Thyroid gland (tissue), 4 donors: ENCODE data around the gene SLC12A5. TPM values are rescaled to one million over a fixed set of nuclear protein-coding genes. Genes with fewer than 3 reads are reported as not detected.
"Not testable (repeated sequence)": the region's sequence is repeated elsewhere in the genome, so short reads cannot be mapped to it uniquely, and the experiment has no call there.

ENCODE experiments used
- DNase-seq, 2 donors: peaks; one replicate each; pipeline ENCODE4 v3.0.0-alpha.2; 2019
- H3K27ac ChIP-seq, 3 donors: fragments of 200-600 bp; sonication (generic); 1 replicate in 2 of 3; 2 replicates in 1 of 3; pipeline ENCODE4 v1.5.1; 2016 to 2019; ENCODE audit warnings: mild to moderate bottlenecking in 1 of 3, moderate library complexity in 1 of 3
- H3K27me3 ChIP-seq: fragments of 200-600 bp; sonication (generic); one replicate; pipeline ENCODE4 v1.5.1; 2019
- H3K36me3 ChIP-seq, 2 donors: fragments of 200-600 bp; sonication (generic); one replicate each; pipeline ENCODE4 v1.5.1; 2016 to 2019
- H3K4me1 ChIP-seq, 2 donors: fragments of 200-600 bp; sonication (generic); one replicate each; pipeline ENCODE4 v1.5.1; 2017 to 2019
- H3K4me3 ChIP-seq, 3 donors: fragments of 200-600 bp; sonication (generic); replicated peaks in 1 of 3; 1 replicate in 2 of 3; 2 replicates in 1 of 3; pipeline ENCODE4 v1.5.1; 2016; ENCODE audit warnings: mild to moderate bottlenecking in 1 of 3
- H3K9me3 ChIP-seq: fragments of 200-600 bp; sonication (generic); one replicate; pipeline ENCODE4 v1.5.1; 2017
- CTCF ChIP-seq, 6 experiments: fragments of 200-600 bp in 3 of 6; fragments of 450-650 bp in 3 of 6; sonication (generic) in 3 of 6; IDR thresholded peaks; one replicate each; pipeline ENCODE4 v1.5.1; 2016 to 2019; ENCODE audit warnings: antibody characterized with exemption in 6 of 6, mild to moderate bottlenecking in 2 of 6, inconsistent platforms in 1 of 6, moderate library complexity in 1 of 6
- POLR2A ChIP-seq, 2 donors: fragments of 450-650 bp; IDR thresholded peaks; one replicate each; pipeline ENCODE4 v1.6.1; 2017; ENCODE audit warnings: antibody characterized with exemption in 2 of 2, mild to moderate bottlenecking in 2 of 2, moderate library complexity in 1 of 2
- WGBS, 2 donors: methylation state at CpG; one replicate each; pipeline ENCODE4 v1.1.5; 2017; 5-methylcytosine and 5-hydroxymethylcytosine counted together
- intact Hi-C: fragments of 100-400 bp; cut with DNase I; formaldehyde crosslinking; loops from one replicate; pipeline ENCODE4 v1.15.1; 2023
- total RNA-seq, 4 donors: library from RNA; depleted of rRNA; stranded (reverse); fragments of >200 nt; gene quantifications; one replicate each; pipeline ENCODE4 v1.2.3, GENCODE V29; 2016

The SLC12A5 gene
- total RNA-seq, 4 donors from 2014 or later = 1.6 TPM; not detected in 3

- intact Hi-C loops = no loop called here
- no peak for TF ChIP-seq CTCF (IDR thresholded peaks at IDR 0.05)
- TF ChIP-seq POLR2A (IDR thresholded peaks at IDR 0.05) = no peak
- Histone ChIP-seq H3K27me3 (no peaks in the 10 kb centered on the region), H3K4me1 (peaks cover 50 to 51% of the 10 kb centered on the region in 2 donors), H3K9me3 (no peaks in the 10 kb centered on the region), H3K36me3 (no peaks in the 10 kb centered on the region), H3K27ac (peak overlapping the region; percentile 94 to 98 (median 97)), H3K4me3 (peak overlapping the region; percentile 77 to 86 (median 85))
- DNase-seq = peak; percentile 24 to 37
- 2 to 3% methylated on average over 22 of the region's 22 CpGs for WGBS, 2 donors
Observed at GRCh38 chr20:46088409-46089166, 59.6 kb downstream of the SLC12A5 start.

GRCh38 chr20:46089167-46089416 is 60.1 kb downstream of the SLC12A5 start:
- Histone ChIP-seq H3K4me3 (peak overlapping the region; percentile 77 to 86 (median 85)), H3K36me3 (no peaks in the 10 kb centered on the region), H3K9me3 (no peaks in the 10 kb centered on the region), H3K27me3 (no peaks in the 10 kb centered on the region), H3K4me1 (peaks cover 45 to 46% of the 10 kb centered on the region in 2 donors), H3K27ac (peak overlapping the region; percentile 94 to 98 (median 97))
- TF ChIP-seq POLR2A (IDR thresholded peaks at IDR 0.05) (no peak), CTCF (IDR thresholded peaks at IDR 0.05) (no peak)
- WGBS, 2 donors = 1% methylated on average over 12 of the region's 31 CpGs; no CpG with 5 or more reads in 1 of the 2 donors
- intact Hi-C loops = no loop called here
- DNase-seq = no peak

DNA sequence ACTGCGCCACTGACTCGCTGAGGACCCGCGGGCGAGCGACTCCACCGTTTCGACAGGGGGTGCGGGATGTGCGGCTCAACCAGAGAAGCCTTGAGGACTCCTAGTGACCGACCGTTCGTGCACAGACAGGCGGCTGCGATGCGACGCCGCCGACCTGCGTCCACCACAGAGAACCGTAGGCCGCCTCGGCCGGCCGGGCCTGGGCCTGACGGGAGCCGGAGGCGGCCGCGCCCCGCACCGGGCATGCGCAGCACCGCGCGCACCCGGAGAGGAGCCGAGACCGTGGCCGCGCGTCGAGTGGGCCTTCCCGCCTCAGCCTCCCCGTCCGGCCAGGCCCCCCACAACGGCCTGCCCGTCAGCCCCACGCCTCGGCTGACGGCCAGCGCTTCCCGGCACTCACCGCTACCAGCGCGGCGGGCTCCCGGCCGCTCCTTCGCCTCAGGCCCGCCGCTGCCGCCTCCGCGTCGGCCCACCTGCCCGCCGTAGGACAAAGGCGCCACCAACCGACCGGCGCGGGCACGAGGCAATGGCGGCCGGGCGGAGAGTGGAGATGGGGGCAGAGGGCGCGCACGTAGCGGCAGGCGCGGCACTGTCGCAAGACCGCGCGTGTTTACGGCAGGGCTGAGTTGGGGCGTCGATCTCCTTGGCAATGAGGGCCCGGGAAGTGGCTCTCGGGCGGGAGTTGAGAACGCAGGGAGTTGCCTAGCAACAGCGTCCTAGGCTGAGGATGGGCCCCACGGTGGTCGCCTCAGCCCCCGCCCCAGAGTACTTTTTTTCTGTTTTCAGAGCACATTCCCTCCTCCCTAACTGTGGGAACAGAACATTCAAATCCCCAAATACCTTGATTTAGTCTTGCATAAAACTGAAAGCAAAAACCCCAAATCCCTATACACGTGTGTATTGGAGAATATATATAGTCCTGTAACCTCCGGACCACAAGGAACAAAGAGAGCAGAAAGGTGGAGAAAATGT is 60.7 kb downstream of the SLC12A5 start, which contains the start of gene NCOA5:
TSS of gene NCOA5 (minus strand) at position 546 of the 972 bp plus-strand sequence. CDS start 10,538 bp downstream, outside the sequence.
- Histone ChIP-seq H3K27me3 (no peaks in the 10 kb centered on the region), H3K4me1 (peaks cover 38 to 41% of the 10 kb centered on the region in 2 donors), H3K36me3 (no peaks in the 10 kb centered on the region), H3K27ac (peak within 1 kb of the TSS; percentile 94 to 98 (median 97)), H3K9me3 (no peaks in the 10 kb centered on the region), H3K4me3 (peak within 1 kb of the TSS; percentile 77 to 86 (median 85))
- intact Hi-C loops = no loop called here
- TF ChIP-seq POLR2A (IDR thresholded peaks at IDR 0.05) (peak; percentile 86 to 87), CTCF (IDR thresholded peaks at IDR 0.05) (peak in 3 of 6 experiments; percentile 15 to 43 (median 21))
- peak; percentile 96 for DNase-seq
- 0% methylated on average over 9 to 24 of the region's 100 CpGs for WGBS, 2 donors

GRCh38 chr20:46091622-46092535 is 62.9 kb downstream of the SLC12A5 start:
- H3K27me3 ChIP-seq, DNase-seq, intact Hi-C loops, H3K36me3 ChIP-seq, H3K4me3 ChIP-seq, H3K27ac ChIP-seq, H3K9me3 ChIP-seq: not testable (repeated sequence)
- peaks cover 21 to 22% of the 10 kb centered on the region in 2 donors for H3K4me1 ChIP-seq
- 96% methylated on average over 38 to 49 of the region's 52 CpGs for WGBS, 2 donors

DNA sequence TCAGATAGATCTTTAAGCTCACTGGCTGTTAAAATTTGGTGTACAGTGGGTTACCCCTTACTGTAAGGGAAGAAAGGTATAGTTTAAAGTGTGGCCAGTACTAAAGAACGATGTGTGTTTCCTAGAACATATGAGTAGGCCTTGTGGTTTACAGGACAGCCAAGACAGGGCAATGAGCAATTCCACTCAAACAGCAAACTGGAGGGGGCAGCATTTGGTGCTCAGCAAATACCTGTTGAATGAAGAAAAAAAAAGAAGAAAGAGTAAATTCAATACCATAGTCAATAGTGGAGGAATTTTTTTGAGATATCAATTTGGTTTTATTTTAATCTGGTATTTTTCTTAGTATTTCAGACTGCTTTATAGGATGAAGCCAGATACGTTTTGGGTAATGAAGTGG is 64.5 kb downstream of the SLC12A5 start:
- no peak for TF ChIP-seq CTCF (IDR thresholded peaks at IDR 0.05)
- no peak for TF ChIP-seq POLR2A (IDR thresholded peaks at IDR 0.05)
- WGBS, 2 donors = 69 to 77% methylated on average over 2 of the region's 2 CpGs
- Histone ChIP-seq H3K27ac (no peak overlapping the region), H3K36me3 (no peaks in the 10 kb centered on the region), H3K4me3 (no peak overlapping the region), H3K4me1 (peaks cover 4 to 7% of the 10 kb centered on the region in 2 donors), H3K9me3 (no peaks in the 10 kb centered on the region), H3K27me3 (no peaks in the 10 kb centered on the region)
- intact Hi-C loops = no loop called here
- no peak for DNase-seq
